CD4-positive, alpha-beta T cell treated with Interferon gamma for 1 hour (primary cell): ENCODE data around the gene SERGEF.

Experiments used
- DNase-seq: peaks from one replicate; pipeline ENCODE4 v3.0.0-alpha.2; 2020

The SERGEF gene

GRCh38 chr11:17950644-17951043 lies 62.2 kb downstream of the SERGEF start:
- no peak for DNase-seq

DNA sequence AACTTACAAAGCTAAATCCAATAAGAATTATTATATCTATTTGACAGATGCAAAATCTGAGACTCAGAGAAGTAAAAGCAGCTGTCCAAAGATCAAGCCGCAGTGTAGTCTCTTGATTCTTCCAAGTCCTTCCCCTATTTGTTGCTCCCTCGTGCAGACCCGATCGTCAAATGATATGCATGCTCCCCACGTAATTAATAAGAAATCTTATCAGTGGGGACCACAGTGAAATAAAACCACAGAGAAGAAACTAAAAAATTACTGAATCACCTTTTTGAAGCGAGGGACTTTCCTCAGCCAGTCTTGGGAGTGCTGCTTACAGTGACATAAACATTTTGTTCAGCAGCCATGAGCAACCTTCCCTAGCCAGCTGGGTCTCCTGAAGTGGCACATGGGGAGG lies 64.6 kb downstream of the SERGEF start:
- DNase-seq: no peak

DNA sequence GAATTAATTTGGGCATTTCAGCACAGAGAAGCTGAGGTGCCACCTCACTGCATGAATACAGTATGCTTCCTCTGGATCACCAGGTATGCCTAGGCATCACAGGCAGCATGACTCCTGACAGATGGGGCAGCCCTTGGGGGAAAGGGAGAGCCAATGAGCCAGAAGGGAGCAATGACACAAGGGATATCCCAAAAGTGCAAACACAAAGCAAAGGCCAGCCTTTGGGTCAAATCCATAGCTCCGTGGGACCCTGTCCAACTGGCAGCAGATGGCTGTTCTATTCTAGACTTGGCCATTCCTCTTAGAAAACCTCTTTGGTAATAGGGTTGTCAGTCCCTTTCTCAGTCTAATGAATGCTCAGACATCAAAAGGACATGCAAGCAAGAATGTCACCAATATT lies 73.3 kb downstream of the SERGEF start:
- DNase-seq: no peak

GRCh38 chr11:17936790-17937189 lies 76.1 kb downstream of the SERGEF start:
- DNase-seq: no peak

- no peak for DNase-seq
These were observed 78.7 kb downstream of the SERGEF start for GRCh38 chr11:17934194-17934593.

GRCh38 chr11:17933708-17934107 lies 79.1 kb downstream of the SERGEF start:
- DNase-seq: no peak

GRCh38 chr11:17932472-17932871 lies 80.4 kb downstream of the SERGEF start:
- DNase-seq: no peak

DNA sequence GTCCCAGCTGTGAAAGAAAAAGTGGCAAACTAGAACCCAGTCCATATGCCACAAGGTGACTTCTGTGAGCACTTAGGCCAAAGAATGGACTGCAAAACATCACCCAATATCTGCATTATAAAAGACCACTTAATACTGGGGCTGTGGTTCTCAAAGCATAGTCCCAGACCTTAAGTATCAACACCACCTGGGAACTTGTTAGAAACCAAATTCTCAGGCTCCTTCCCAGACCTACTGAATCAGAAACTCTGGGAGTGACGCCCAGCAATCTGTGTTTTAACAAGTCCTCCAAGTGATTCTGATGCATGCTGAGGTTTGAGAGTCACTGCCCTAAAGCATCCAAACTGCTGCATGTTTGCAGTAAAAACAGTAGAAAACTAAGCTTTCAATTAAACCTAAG lies 81.3 kb downstream of the SERGEF start:
- DNase-seq: no peak

GRCh38 chr11:17930544-17931125 lies 82.2 kb downstream of the SERGEF start:
- DNase-seq: no peak

DNA sequence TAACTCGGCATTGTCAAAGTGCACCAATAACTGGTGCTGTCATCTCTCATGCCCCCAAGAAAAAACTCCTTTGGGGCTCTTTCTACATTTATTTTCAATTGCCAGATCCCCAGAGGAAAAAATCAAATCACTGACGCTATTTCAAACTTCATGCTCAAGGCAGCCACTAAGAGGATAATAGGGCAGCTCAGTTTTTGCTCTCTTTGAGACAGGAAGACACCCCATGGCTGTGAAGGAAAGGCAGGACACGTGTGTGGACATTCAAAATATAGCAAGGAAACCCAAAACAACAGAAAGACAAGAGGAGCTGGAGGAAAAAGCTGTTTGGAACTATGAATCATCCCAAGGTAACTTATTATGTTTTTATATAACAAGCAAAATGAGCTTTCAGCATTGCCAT lies 83.7 kb downstream of the SERGEF start:
- DNase-seq: no peak

- no peak for DNase-seq
These were observed 85.0 kb downstream of the SERGEF start for GRCh38 chr11:17927681-17928343.

DNA sequence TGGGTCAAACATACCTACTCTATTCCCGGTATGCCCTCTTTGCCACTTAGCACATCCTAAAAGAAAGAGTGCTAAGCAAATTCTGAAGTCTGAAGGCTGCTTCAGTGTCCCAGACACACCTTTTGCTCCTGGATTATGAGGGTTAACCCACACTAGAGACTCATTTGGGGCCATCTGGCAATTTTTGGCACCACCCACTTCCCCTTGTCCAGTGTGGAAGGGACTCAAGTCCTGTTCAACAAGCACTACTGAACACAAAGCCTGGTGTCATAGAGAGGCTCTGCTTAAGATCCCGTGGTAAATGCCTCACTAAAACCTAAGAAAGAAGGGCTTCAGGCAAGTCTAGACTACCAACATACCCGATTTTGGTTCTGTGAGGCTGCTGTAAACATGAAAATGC lies 85.8 kb downstream of the SERGEF start:
- no peak for DNase-seq

- DNase-seq: no peak
These were observed 88.1 kb downstream of the SERGEF start for GRCh38 chr11:17924713-17925112.

DNA sequence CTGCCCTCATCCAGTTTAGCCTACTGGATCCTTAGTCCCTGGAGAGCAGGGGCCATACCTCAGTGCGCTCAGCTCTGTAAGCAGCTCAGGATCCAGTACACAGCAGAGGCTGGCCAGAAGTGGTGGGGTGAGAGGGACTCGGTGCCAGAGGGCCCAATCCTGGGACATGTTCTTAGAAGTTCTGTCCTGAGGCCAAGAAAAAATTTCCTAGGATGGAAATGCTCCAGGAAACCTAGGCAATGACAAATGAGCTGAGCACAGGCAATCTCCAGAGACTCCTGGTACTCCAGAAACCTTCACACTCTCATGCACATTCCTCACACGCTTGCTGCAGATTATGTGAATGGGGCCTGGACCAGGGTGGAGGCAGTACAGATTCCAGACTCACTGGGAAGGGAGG lies 89.6 kb downstream of the SERGEF start:
- no peak for DNase-seq

DNA sequence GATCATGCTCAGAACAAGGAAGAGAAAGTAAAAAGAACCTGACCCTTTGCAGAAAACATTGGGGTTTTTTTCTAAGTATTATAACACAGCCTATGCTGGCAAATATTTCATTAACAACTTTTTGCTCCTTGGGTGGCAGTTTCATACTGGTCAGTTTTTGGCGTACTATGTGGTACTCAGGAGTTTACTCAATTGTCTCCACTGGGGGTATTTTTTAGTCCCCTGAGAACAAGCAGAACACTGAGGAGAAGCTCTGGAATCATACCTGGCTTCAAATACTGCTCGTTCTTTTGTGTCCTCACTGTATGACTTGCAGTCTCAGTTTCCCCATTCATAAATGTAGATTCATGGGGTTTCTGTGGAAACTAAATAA lies 90.4 kb downstream of the SERGEF start:
- DNase-seq: no peak

- DNase-seq: no peak
These were observed 91.0 kb downstream of the SERGEF start for GRCh38 chr11:17921659-17922415.

DNA sequence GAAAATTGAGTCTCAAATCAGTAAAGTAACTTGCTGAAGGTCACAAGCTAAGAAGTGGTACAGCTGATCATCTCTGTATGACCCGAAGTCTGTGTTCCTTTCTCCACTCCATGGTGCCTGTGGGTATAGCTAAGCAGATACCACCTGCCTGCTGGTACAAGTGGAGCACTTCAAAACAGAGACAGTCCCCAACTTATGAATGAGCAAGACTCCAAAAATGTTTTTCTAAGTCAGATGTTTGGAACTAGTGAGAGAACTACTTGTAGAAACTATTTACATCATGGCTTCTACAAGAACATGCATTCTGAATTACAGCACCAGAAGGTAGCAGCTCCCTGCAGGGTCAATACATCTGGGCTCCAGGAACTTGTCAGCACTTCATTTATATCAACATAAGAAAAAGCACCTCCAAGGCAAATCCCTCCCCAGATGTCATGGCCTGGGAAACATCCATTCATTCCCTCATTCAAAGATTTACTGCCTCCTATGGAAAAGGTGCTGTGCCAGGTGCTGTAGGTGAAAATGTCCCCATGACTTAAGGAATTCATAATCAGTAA lies 94.7 kb downstream of the SERGEF start:
- DNase-seq: no peak

DNA sequence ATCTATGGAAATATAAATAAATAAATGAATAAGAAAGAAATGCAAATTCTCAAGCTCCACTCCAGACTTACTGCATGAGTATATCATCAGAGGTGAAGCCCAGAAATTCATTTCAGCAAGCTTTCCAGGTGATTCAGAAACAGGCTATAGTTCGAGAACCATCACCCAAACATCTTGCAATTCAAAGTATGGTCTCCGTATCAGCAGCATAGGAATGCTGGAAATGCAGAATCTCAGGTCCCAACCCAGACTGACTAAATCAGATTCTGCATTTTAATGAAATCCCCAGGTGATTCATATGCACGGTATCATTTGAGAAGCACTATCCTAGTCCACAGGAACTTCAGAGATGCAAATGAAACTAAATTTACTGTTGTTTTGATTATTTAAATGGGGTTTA lies 95.3 kb downstream of the SERGEF start:
- no peak for DNase-seq

DNA sequence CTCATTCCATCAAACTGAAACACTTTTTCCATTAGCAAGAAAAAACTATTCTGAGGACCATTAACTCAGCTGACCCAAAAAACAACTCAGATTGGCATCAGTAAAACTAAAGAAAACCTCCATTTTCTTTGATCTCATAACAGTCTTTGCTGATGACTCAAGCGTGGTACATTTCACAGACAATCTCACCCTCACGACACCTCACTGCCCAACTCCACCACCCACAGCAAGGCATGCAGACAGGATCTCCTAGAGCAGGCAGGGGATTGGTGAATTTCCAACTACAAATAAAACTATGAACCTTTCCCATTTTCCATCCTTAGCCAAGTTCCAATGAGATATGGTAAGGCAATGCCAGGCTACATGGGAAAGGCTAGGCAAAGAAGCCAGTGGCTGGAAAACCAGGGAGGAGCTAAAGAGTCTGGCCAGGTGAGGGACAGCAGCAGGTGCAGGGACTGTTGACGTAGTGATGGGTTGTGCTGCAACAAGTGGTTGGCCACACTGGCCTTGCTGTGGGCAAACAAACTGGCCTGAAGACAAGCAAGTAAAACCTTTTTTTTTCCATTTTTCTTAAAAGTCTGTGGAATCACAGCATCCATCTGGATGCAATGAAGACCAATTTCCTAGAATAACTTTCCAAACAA lies 97.2 kb downstream of the SERGEF start:
- DNase-seq: no peak

- no peak for DNase-seq
These were observed 97.9 kb downstream of the SERGEF start for GRCh38 chr11:17914957-17915356.

- DNase-seq: no peak
These were observed 105.8 kb downstream of the SERGEF start for GRCh38 chr11:17907046-17907445.

DNA sequence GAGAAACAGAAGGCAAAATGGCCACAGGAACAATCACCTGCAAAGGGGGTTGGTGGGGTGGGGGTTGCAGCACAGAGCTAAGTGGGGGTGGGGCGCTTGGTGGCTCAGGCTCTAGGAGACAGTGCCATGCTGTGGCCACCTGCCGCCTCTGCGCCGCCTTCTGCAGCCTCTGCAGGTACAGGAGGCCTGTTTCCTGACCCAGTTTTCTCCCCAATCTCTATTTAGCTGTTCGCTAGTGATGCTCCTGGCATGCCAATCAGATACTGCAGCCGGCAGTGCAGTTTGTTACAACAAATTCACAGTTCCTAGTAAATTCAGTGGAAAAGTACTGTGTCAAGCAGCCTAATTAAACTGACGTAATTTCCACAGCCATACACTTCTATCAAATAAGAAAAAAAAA lies 106.4 kb downstream of the SERGEF start:
- no peak for DNase-seq

DNA sequence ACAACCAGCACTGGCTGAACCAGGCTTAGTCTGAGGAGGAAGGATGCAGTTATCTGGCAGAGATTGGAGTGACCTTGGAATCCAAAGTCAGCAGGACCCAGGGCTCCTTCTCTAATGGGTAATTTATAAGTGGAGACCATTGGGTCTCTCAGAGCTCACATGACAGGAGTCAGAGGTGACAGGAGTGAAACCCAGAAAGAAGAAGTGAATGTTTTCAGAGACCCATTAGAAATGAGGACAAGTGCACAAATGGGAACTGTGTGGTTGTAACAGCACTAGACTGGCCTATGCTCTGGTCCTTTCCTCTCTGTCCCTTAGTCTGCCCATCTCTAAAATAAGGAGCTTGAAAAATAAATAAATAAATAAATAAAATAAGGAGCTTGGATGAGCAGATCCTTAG lies 107.4 kb downstream of the SERGEF start:
- no peak for DNase-seq

GRCh38 chr11:17901481-17901880 lies 111.4 kb downstream of the SERGEF start:
- DNase-seq: no peak
